GM21786 (cell line): ENCODE data around the gene MIAT.

Experiments
- ATAC-seq: cut with Tn5 transposase; IDR thresholded peaks from one replicate; pipeline ENCODE4 v1.9.1; 2021; ENCODE audit not compliant: unreplicated experiment

The MIAT gene

GRCh38 chr22:26724414-26724813, 67.0 kb downstream of the MIAT start:
- no peak for ATAC-seq

GRCh38 chr22:26725012-26725676, 67.8 kb downstream of the MIAT start:
- no peak for ATAC-seq
